ENCODE measurements around the gene EXD3.
"Not testable (repeated sequence)": the region's sequence is repeated elsewhere in the genome, so short reads cannot be mapped to it uniquely, and the experiment has no call there.

EXD3 gene

DNA sequence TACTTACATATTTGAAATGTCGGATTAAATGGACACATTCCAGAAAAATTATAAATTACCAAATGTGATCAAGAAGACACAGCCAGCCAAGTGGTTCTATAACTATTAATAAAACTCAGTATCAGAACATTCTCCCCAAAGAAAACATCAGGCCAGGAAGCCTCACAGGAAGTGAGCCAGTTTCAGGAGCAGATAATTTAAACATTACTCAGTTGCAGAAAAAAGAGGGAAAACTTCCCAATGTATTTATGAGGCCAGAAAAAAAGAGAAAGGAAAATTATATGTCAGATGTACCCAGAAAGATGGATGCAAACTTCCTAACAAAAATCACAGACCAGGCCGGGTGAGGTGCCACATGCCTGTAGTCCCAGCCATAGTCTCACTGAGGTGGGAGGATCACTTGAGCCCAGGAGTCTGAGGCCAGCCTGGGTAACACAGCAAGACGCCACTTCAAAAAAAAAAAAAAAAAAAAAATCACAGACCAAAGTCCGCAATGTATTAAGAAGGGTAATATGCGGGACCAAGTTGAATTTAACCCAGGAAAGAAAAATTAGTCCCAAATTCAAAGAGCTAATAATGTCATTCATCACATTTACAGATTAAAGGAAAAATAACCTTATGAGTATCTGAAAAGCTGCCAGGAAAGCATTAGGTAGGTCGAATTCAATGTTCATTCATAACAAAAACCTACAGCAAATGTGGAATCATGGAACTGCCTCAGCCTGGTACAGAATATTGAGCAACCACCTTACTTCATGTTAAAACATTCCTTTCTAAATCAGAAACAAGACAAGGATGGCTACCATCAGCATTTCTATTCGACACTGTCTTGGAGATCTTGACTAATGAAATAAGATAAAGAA, 83.7 kb downstream of the EXD3 start:
- DNase-seq (ENCODE audit: low read depth in 1 of 2, low spot score in 1 of 2), result no peak
- TF ChIP-seq JUND (IDR thresholded peaks at IDR 0.05; ENCODE audit: low read depth), result no peak
- in situ Hi-C loops (cut with HindIII; ENCODE audit: low pct_unique_long_range_greater_than_20kb, low sequenced_read_pairs), result no loop called here

DNA sequence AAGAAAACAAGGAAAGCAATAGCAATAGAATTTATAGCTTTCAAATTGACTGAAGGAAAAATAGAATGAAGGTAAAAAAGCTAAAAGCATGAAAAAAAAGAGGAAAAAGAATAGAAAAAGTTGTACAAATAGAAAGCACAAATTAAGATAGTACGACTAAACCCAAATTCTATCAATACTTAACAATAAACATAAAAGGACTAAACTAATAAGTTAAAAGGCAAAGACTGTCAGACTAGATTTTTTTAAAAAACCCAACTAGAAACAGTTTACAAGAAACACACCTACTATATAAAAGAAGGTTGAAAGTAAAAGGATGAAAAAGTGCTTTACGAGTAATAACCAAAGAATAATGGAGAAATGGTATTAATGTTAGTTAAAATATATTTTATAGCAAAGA, 86.2 kb downstream of the EXD3 start:
- no peak for TF ChIP-seq JUND (IDR thresholded peaks at IDR 0.05; ENCODE audit: low read depth)
- in situ Hi-C loops (cut with HindIII; ENCODE audit: low pct_unique_long_range_greater_than_20kb, low sequenced_read_pairs), result no loop called here
- no peak for DNase-seq (ENCODE audit: low read depth in 1 of 2, low spot score in 1 of 2)

- in situ Hi-C loops (cut with HindIII; ENCODE audit: low pct_unique_long_range_greater_than_20kb, low sequenced_read_pairs), result no loop called here
- TF ChIP-seq JUND (IDR thresholded peaks at IDR 0.05; ENCODE audit: low read depth), result no peak
- DNase-seq (ENCODE audit: low read depth in 1 of 2, low spot score in 1 of 2), result no peak
These were observed 89.8 kb downstream of the EXD3 start for GRCh38 chr9:137333016-137333671.

DNA sequence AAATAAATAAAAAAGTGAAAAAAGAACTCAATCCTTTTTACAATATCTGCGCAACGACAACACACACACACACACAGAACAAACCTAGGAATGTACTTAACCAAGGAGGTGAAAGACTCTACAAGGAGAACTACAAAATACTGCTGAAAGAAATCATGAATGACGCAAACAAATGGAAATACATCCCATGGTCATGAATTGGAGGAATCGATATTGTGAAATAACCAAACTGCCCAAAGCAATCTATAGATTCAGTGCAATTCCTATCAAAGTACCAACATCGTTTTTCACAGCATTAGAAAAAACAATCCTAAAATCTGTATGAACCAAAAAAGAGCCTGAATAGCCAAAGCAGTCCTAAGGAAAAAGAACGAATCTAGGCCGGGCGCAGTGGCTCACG, 91.0 kb downstream of the EXD3 start:
- no peak for DNase-seq (ENCODE audit: low read depth in 1 of 2, low spot score in 1 of 2)
- TF ChIP-seq JUND (IDR thresholded peaks at IDR 0.05; ENCODE audit: low read depth), result no peak
- in situ Hi-C loops (cut with HindIII; ENCODE audit: low pct_unique_long_range_greater_than_20kb, low sequenced_read_pairs), result no loop called here

DNA sequence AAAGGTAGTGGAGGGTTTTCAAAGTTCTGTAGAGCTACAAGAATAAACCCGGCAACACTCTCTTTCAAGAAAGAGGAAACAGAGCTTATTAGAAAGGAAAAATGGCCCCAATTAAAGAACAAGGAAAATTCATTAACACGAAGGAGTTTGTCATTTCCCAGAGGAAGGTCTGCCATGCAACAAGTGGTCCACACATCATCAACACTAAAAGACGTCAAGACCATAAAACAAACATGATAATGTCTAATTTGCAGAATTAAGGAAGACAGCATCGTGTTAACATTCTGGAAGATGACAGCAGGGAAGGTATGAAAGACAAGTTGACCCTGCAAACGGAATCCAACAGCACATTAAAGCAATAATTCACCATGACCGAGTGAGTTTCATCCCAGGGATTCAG, 92.3 kb downstream of the EXD3 start:
- TF ChIP-seq JUND (IDR thresholded peaks at IDR 0.05; ENCODE audit: low read depth), result no peak
- in situ Hi-C loops (cut with HindIII; ENCODE audit: low pct_unique_long_range_greater_than_20kb, low sequenced_read_pairs), result no loop called here

DNA sequence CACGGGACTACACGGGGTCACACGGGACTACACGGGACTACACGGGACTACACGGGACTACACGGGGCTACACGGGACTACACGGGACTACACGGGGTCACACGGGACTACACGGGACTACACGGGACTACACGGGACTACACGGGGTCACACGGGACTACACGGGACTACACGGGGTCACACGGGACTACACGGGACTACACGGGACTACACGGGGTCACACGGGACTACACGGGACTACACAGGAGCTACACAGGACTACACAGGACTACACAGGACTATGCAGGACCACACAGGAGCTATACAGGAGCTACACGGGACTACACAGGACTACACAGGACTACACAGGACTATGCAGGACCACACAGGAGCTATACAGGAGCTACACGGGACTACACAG, 93.4 kb downstream of the EXD3 start:
- in situ Hi-C loops (cut with HindIII; ENCODE audit: low pct_unique_long_range_greater_than_20kb, low sequenced_read_pairs); DNase-seq (ENCODE audit: low read depth in 1 of 2, low spot score in 1 of 2): not testable (repeated sequence)

More for the DNA sequence above, 92.3 kb downstream of the EXD3 start:
- DNase-seq (ENCODE audit: low read depth in 1 of 2, low spot score in 1 of 2), result no peak

- DNase-seq (ENCODE audit: low read depth in 1 of 2, low spot score in 1 of 2); in situ Hi-C loops (cut with HindIII; ENCODE audit: low pct_unique_long_range_greater_than_20kb, low sequenced_read_pairs): not testable (repeated sequence)
These were observed 95.1 kb downstream of the EXD3 start for GRCh38 chr9:137327641-137328550.

- TF ChIP-seq JUND (IDR thresholded peaks at IDR 0.05; ENCODE audit: low read depth), result no peak
- in situ Hi-C loops (cut with HindIII; ENCODE audit: low pct_unique_long_range_greater_than_20kb, low sequenced_read_pairs), result no loop called here
- DNase-seq (ENCODE audit: low read depth in 1 of 2, low spot score in 1 of 2), result no peak
These were observed 96.4 kb downstream of the EXD3 start for GRCh38 chr9:137326445-137327065.

DNA sequence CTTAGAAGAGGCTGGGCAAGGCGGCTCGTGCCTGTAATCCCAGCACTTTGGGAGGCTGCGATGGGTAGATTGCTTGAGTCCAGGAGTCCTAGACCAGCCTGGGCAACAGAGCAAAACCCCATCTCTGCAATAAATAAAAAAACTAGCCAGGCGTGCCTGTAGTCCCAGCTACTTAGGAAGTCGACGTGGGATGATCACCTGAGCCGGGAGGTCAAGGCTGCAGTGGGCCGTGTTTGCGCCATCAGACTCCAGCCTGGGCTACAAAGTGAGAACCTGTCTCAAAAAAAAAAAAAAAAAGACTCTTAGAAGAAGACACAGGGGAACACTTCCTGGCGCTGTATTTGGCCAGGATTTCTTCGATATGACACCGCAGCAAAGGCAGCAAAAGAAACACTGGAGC, 97.2 kb downstream of the EXD3 start:
- DNase-seq (ENCODE audit: low read depth in 1 of 2, low spot score in 1 of 2), result no peak
- TF ChIP-seq JUND (IDR thresholded peaks at IDR 0.05; ENCODE audit: low read depth), result no peak
- in situ Hi-C loops (cut with HindIII; ENCODE audit: low pct_unique_long_range_greater_than_20kb, low sequenced_read_pairs), result no loop called here

GRCh38 chr9:137325124-137325523, 97.8 kb downstream of the EXD3 start:
- in situ Hi-C loops (cut with HindIII; ENCODE audit: low pct_unique_long_range_greater_than_20kb, low sequenced_read_pairs), result no loop called here
- no peak for TF ChIP-seq JUND (IDR thresholded peaks at IDR 0.05; ENCODE audit: low read depth)
- DNase-seq (ENCODE audit: low read depth in 1 of 2, low spot score in 1 of 2), result no peak

- in situ Hi-C loops (cut with HindIII; ENCODE audit: low pct_unique_long_range_greater_than_20kb, low sequenced_read_pairs), result no loop called here
- TF ChIP-seq JUND (IDR thresholded peaks at IDR 0.05; ENCODE audit: low read depth), result no peak
- no peak for DNase-seq (ENCODE audit: low read depth in 1 of 2, low spot score in 1 of 2)
These were observed 99.2 kb downstream of the EXD3 start for GRCh38 chr9:137323531-137324331.

Data from T47D (cell line).